Osteoblast (primary cell): ENCODE measurements around the gene CNGA4. TPM values are rescaled to one million over a fixed set of nuclear protein-coding genes. Genes with fewer than 3 reads are reported as not detected.

Source experiments
- DNase-seq: peaks from one replicate; pipeline ENCODE4 v3.0.0; 2011; ENCODE audit warnings: low spot score, mixed read lengths; ENCODE audit not compliant: insufficient read length; ENCODE audit errors: missing footprints
- H2AFZ ChIP-seq: 2 replicates; pipeline ENCODE4 v1.6.0; 2011; ENCODE audit warnings: mild to moderate bottlenecking, low read length
- H3K27ac ChIP-seq: 2 replicates; pipeline ENCODE4 v1.5.1; 2011; ENCODE audit warnings: mild to moderate bottlenecking, low read depth, low read length, moderate library complexity
- H3K27me3 ChIP-seq: 2 replicates; pipeline ENCODE4 v1.6.0; 2012; ENCODE audit warnings: mild to moderate bottlenecking, control low read depth, inconsistent platforms, low read length, moderate library complexity; ENCODE audit not compliant: insufficient read depth
- H3K36me3 ChIP-seq: 2 replicates; pipeline ENCODE4 v1.5.1; 2011; ENCODE audit warnings: mild to moderate bottlenecking, low read length, control low read depth, moderate library complexity; ENCODE audit not compliant: insufficient read depth
- H3K4me1 ChIP-seq: 2 replicates; pipeline ENCODE4 v1.5.1; 2011; ENCODE audit warnings: mild to moderate bottlenecking, low read length, control low read depth, moderate library complexity; ENCODE audit not compliant: insufficient read depth
- H3K4me2 ChIP-seq: 2 replicates; pipeline ENCODE4 v1.6.0; 2011; ENCODE audit warnings: mild to moderate bottlenecking, low read length; ENCODE audit not compliant: insufficient read depth
- H3K4me3 ChIP-seq: fragments of 200-600 bp; sonication (generic); 3 replicates; pipeline ENCODE4 v1.5.1; 2012; ENCODE audit warnings: mild to moderate bottlenecking, low read length, inconsistent platforms; ENCODE audit not compliant: insufficient read depth
- H3K79me2 ChIP-seq: 2 replicates; pipeline ENCODE4 v1.6.0; 2012; ENCODE audit warnings: mild to moderate bottlenecking, low read length, control low read depth, inconsistent platforms; ENCODE audit not compliant: insufficient read depth
- H3K9me3 ChIP-seq: 2 replicates; pipeline ENCODE4 v1.5.1; 2011; ENCODE audit warnings: low read depth, low read length, control low read depth
- H4K20me1 ChIP-seq: 2 replicates; pipeline ENCODE4 v1.6.0; 2012; ENCODE audit warnings: mild to moderate bottlenecking, low read length, control low read depth; ENCODE audit not compliant: insufficient read depth
- total RNA-seq: library from RNA; depleted of rRNA; stranded (reverse); fragments of >200 nt; gene quantifications from 2 replicates; pipeline ENCODE4 v1.2.3, GENCODE V29; 2012
- TF ChIP-seq, protein P1 (sequence below): IDR thresholded peaks from 2 replicates; pipeline ENCODE4 v1.5.1; 2011; ENCODE audit warnings: mild to moderate bottlenecking, low read depth, low read length, moderate library complexity; ENCODE audit errors: extremely low read depth

The CNGA4 gene
- total RNA-seq, 1 donor = under 0.01 TPM

DNA sequence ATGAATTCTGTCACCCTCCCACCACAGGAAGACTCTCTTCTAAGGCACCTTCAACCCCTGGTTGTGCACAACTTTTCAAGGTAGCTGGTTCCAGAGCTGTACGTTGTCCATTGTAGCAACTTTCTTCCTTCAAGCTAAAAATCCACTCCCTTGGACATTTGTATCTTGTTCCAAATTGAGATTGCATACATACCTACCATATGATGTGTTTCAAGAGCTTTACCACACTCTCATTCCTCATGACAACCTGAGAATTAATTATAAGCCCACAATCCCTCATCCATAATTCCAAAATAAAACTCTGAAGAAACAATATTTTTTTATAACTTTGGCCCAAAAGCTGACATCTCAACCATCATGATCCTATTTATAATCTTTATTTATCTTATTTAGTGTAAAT is 36.8 kb upstream of the CNGA4 start:
- DNase-seq = no peak
- Histone ChIP-seq H3K36me3 (no peaks in the 10 kb centered on the region), H3K4me1 (no peaks in the 10 kb centered on the region), H3K27ac (no peak overlapping the region), H3K27me3 (no peaks in the 10 kb centered on the region), H4K20me1 (peaks cover 3% of the 10 kb centered on the region), H3K9me3 (no peaks in the 10 kb centered on the region), H3K4me3 (no peak overlapping the region), H2AFZ (no peak overlapping the region), H3K79me2 (no peaks in the 10 kb centered on the region), H3K4me2 (no peak overlapping the region)
- TF ChIP-seq, protein P1, sequence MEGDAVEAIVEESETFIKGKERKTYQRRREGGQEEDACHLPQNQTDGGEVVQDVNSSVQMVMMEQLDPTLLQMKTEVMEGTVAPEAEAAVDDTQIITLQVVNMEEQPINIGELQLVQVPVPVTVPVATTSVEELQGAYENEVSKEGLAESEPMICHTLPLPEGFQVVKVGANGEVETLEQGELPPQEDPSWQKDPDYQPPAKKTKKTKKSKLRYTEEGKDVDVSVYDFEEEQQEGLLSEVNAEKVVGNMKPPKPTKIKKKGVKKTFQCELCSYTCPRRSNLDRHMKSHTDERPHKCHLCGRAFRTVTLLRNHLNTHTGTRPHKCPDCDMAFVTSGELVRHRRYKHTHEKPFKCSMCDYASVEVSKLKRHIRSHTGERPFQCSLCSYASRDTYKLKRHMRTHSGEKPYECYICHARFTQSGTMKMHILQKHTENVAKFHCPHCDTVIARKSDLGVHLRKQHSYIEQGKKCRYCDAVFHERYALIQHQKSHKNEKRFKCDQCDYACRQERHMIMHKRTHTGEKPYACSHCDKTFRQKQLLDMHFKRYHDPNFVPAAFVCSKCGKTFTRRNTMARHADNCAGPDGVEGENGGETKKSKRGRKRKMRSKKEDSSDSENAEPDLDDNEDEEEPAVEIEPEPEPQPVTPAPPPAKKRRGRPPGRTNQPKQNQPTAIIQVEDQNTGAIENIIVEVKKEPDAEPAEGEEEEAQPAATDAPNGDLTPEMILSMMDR = no peak

DNA sequence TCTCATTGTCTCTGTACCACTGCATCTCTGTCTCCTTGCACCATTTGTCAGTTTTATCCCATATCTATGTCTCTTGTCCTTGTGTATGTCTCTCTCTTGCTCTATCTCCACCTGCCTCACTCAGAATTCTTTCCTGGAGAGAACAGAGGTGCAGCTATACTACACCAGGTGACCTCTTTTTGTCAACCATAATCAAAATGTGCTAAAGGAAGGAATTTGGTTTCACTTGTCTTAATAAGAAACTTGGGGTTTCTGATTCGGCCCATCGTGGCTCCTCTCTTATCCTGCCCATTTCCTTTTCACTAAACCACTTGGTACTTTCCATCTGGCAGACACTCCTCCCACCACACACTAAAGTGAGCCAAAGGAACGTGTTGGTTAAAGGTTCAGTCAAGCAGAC is 35.6 kb upstream of the CNGA4 start:
- no peaks in the 10 kb centered on the region for H3K4me1 ChIP-seq
- no peak overlapping the region for H3K4me3 ChIP-seq
- TF ChIP-seq, protein P1 = no peak
- no peak overlapping the region for H3K27ac ChIP-seq
- H3K4me2 ChIP-seq = no peak overlapping the region
- H4K20me1 ChIP-seq = peaks cover 3% of the 10 kb centered on the region
- no peaks in the 10 kb centered on the region for H3K27me3 ChIP-seq
- H3K9me3 ChIP-seq = no peaks in the 10 kb centered on the region
- no peaks in the 10 kb centered on the region for H3K79me2 ChIP-seq
- no peak overlapping the region for H2AFZ ChIP-seq
- DNase-seq = no peak
- peaks cover 3% of the 10 kb centered on the region for H3K36me3 ChIP-seq

DNA sequence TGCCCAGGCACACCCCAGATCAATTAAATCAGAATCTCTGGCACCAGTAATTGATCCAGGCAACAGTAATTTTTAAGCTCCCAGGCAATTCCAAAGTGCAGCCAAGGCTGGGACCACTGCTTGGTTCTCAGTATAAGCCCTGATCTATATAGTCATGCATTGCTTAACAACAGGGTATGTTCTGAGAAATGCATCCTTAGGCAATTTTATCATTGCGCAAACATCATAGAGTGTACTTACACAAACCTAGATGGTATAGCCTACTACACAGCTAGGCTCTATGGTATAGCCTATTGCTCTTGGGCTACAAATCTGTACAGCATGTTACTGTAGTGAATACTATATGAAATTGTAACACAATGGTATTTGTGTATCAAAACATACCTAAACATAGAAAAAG is 34.2 kb upstream of the CNGA4 start:
- Histone ChIP-seq H3K27ac (no peak overlapping the region), H3K27me3 (no peaks in the 10 kb centered on the region), H3K9me3 (no peaks in the 10 kb centered on the region), H3K4me3 (no peak overlapping the region), H2AFZ (no peak overlapping the region), H3K4me2 (no peak overlapping the region), H3K4me1 (no peaks in the 10 kb centered on the region), H3K36me3 (peaks cover 8% of the 10 kb centered on the region), H4K20me1 (peaks cover 3% of the 10 kb centered on the region), H3K79me2 (no peaks in the 10 kb centered on the region)
- no peak for DNase-seq
- TF ChIP-seq, protein P1 = no peak

GRCh38 chr11:6205366-6205765 is 33.5 kb upstream of the CNGA4 start, which contains the start of gene C11orf42:
Gene C11orf42, plus strand, starts transcription at chr11:6205557. Its CDS starts 59 bp downstream, at chr11:6205616.
- Histone ChIP-seq H3K36me3 (peaks cover 12% of the 10 kb centered on the region), H3K27me3 (no peaks in the 10 kb centered on the region), H3K4me3 (no peak within 1 kb of the TSS), H4K20me1 (peaks cover 3% of the 10 kb centered on the region), H3K27ac (no peak within 1 kb of the TSS), H3K79me2 (no peaks in the 10 kb centered on the region), H3K4me1 (no peaks in the 10 kb centered on the region), H2AFZ (no peak within 1 kb of the TSS), H3K9me3 (no peaks in the 10 kb centered on the region), H3K4me2 (no peak within 1 kb of the TSS)
- TF ChIP-seq, protein P1 = no peak
- DNase-seq = no peak
